AG09309 (cell line): Measurements from ENCODE around the gene CCNQ.

Experiments used
- DNase-seq: peaks from one replicate; pipeline ENCODE4 v3.0.0-alpha.2; 2010; ENCODE audit warnings: low read depth
- H3K4me3 ChIP-seq: 2 replicates; pipeline ENCODE4 v1.5.1; 2011; ENCODE audit warnings: mild to moderate bottlenecking, low read depth, low read length, moderate library complexity; ENCODE audit not compliant: control insufficient read depth
- CTCF ChIP-seq: IDR thresholded peaks from 2 replicates; pipeline ENCODE4 v1.5.1; 2011; ENCODE audit warnings: mild to moderate bottlenecking, low read depth, low read length, inconsistent platforms; ENCODE audit not compliant: insufficient read depth, control insufficient read depth; ENCODE audit errors: missing control alignments

Gene CCNQ

DNA sequence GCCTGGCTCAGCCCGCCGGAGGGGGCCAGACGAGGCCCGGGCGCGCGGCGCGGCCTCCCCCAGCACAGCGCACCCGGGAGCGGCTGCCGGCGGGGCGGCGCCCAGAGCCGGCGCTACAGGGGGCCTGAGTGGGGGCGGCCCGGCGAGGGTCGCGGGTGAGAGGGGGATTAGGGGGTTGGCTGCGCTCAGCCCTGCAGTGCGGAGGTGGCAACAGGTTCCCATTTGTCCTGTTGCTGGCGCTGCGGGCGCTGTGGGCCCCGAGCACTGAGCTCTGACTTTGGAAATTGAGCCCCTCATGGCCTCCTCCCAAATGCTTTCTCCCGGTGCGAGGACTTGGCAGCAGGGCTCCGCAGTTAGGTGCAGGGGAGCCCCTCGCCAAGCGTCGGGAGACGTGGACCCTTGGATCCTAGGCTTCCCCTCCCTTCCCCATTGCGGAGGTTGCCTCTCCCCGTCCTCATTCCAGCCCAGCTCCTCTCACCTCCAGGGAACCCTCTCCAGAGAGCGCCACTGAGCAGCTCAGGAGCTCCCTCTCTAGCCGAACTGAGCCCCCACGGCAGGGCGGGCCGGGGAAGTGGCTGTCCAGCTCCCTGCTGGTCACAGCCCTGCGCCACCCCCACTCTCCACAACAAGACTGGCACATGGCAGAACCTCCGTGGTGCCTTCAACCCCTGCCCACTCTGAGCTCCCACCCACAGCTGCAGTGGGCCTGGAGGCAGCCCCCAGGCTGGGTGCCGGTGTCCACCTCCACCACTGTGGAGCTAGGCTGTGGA lies 45.6 kb upstream of the CCNQ start:
- no peak for DNase-seq
- H3K4me3 ChIP-seq, result no peak overlapping the region

DNA sequence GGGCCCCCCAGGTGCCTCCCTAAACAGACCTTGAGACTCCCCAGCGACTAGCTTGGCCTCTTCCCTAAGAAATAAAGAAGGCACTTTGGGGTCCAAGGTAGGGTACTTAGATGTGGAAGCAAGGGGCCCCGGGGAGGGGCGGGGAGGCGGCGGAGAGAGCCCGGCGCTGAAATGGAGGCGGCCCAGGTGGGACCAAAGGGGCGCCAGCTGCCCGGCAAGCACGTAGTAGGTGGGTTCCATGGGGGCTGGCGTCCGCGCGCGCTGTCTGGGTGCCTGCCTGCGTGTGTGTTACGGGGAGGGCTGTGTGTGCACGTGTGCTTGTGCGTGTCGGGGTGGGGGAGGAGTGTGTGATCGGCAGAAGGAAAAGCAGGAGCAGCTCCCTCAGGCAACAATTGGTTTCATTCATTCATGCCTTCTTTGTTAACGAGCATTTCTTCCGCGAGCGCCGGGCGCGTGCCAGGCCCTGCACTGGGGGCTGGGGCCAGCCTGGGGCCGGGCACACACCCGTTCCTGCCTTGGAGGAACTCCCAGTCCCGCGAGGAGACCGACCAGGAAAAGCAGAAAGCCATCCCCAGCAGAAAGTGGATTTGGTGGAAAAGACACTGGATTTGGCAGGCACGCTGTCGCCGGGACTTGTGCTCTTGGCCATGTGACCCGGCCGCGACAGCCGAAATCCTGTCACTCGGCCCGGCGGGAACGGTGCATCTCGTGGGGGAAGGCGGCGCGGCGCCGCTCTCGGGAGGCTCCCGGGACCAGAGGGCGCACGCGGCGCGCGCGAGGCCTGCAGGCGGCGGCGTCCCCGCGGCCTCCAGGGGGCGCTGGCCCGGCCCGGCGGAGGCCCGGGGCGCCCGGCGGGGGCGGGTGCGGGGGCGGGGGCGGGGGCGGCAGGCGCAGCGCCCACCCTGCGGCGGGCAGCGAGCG lies 44.8 kb upstream of the CCNQ start:
- TF ChIP-seq CTCF, result no peak
- DNase-seq, result no peak

More for the DNA sequence above, 45.6 kb upstream of the CCNQ start:
- TF ChIP-seq CTCF, result no peak

DNA sequence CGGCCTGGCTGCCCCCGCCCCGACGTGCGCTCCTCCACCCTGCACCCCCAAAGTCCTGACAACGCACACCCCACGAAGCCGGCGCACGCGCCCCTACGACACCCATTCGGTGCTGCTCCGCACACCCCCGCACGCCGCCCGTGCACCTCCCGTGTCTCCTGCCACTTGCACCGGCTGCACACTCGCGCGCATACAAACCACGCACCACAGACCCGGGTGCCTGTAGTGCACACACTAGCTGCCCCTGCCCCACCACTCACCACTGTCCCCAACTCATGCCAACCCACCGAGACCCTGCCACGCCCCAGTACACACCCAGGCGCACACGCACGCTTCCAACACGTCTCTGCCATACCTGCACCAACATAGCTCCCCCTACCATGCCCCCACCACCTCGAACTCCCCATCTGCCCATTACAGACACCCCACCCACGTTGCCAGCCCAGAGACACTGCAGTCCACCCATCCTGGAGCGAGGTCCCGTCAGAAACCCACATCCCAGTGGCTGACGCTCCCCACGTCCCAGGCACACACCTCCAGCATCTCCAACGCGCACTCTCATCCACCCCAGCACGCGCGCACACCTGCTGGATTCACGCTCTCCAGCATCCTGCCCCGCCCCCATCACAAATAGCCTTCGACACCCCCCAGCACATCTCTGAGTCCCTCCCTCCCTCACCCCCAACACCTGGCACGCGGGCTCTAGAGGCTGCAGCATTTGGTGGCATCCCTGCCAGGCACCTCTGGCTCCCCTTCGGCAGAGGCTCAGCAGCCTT lies 43.9 kb upstream of the CCNQ start:
- DNase-seq, result no peak
- H3K4me3 ChIP-seq, result no peak overlapping the region
- no peak for TF ChIP-seq CTCF

More for the DNA sequence above, 44.8 kb upstream of the CCNQ start:
- no peak overlapping the region; the same call in 1 of the 2 replicates for H3K4me3 ChIP-seq

GRCh38 chrX:153642051-153642654 lies 43.2 kb upstream of the CCNQ start:
- TF ChIP-seq CTCF, result no peak
- H3K4me3 ChIP-seq, result no peak overlapping the region
- no peak for DNase-seq

DNA sequence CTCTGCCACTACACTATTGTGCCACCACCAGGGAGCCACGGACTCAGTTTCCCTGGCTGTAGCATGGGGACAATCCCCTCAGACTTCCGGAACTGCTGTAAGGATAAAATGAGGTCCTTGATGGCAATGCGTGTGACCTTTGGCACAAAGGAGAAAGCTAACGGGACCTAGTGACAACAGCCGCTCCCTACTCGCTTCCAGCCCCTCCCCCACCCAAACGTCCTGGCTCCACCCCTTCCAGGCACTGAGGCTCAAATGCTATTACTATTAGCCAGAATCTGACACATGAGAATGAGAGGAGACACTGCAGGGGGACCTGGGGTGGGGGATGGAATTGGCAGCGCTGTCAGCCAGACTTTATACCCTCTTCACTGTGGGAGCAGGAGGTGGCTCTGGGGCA lies 42.7 kb upstream of the CCNQ start:
- no peak for DNase-seq
- no peak overlapping the region for H3K4me3 ChIP-seq
- TF ChIP-seq CTCF, result no peak

- no peak overlapping the region for H3K4me3 ChIP-seq
- TF ChIP-seq CTCF, result no peak
- DNase-seq, result no peak
These were observed 42.0 kb upstream of the CCNQ start for GRCh38 chrX:153640736-153641575.
